A673 (cell line): ENCODE measurements around the gene PHF20. TPM values are rescaled to one million over a fixed set of nuclear protein-coding genes. Genes with fewer than 3 reads are reported as not detected.

ENCODE experiments used
- BruUV-seq: library from RNA; stranded (reverse); fragments of 400-500 nt; replicated peaks from 2 replicates; lab custom pipeline; 2021; lab: Mats Ljungman, UMichigan
- CTCF ChIA-PET: fragments of 300-600 bp; sonication (Branson Sonifier 250); formaldehyde crosslinking; loops from one replicate; lab custom pipeline; 2022; ENCODE audit warnings: antibody characterized with exemption; lab: Charles Lee
- POLR2A ChIA-PET: fragments of 300-600 bp; sonication (Branson Sonifier 250); formaldehyde crosslinking; loops from one replicate; lab custom pipeline; 2022; ENCODE audit warnings: antibody characterized with exemption; ENCODE audit not compliant: low non-redundant PET; lab: Charles Lee
- DNase-seq: peaks from one replicate; pipeline ENCODE4 v3.0.0-alpha.2; 2015; ENCODE audit warnings: low spot score
- H3K27ac ChIP-seq: fragments of 200-600 bp; sonication (generic); 2 replicates; pipeline ENCODE4 v1.5.1; 2016; ENCODE audit warnings: mixed run types, low read depth, mild to moderate bottlenecking, mixed read lengths, antibody characterized with exemption, low read length; ENCODE audit not compliant: poor library complexity, severe bottlenecking
- H3K27me3 ChIP-seq: fragments of 200-600 bp; sonication (generic); replicated peaks from 2 replicates; pipeline ENCODE4 v1.6.1; 2017; ENCODE audit warnings: mixed run types, low read depth, mild to moderate bottlenecking, mixed read lengths, antibody characterized with exemption, low read length; ENCODE audit not compliant: insufficient read depth, poor library complexity
- H3K36me3 ChIP-seq: fragments of 200-600 bp; sonication (generic); 2 replicates; pipeline ENCODE4 v1.6.1; 2016; ENCODE audit warnings: mixed run types, mild to moderate bottlenecking, mixed read lengths, antibody characterized with exemption, low read length; ENCODE audit not compliant: insufficient read depth, poor library complexity, severe bottlenecking
- H3K4me1 ChIP-seq: fragments of 200-600 bp; sonication (generic); 2 replicates; pipeline ENCODE4 v1.6.1; 2017; ENCODE audit warnings: mixed run types, mild to moderate bottlenecking, mixed read lengths, antibody characterized with exemption, low read length; ENCODE audit not compliant: insufficient read depth, poor library complexity, severe bottlenecking
- H3K4me3 ChIP-seq: fragments of 200-600 bp; sonication (generic); 2 replicates; pipeline ENCODE4 v1.5.1; 2016; ENCODE audit warnings: low read depth, mixed run types, mild to moderate bottlenecking, mixed read lengths, low read length; ENCODE audit not compliant: poor library complexity, severe bottlenecking
- H3K9me3 ChIP-seq: fragments of 200-600 bp; sonication (generic); 2 replicates; pipeline ENCODE4 v1.6.1; 2016; ENCODE audit warnings: mixed run types, low read depth, mild to moderate bottlenecking, mixed read lengths, antibody characterized with exemption, low read length; ENCODE audit not compliant: poor library complexity, severe bottlenecking
- EZH2 ChIP-seq: fragments of 200-600 bp; sonication (generic); IDR thresholded peaks from 2 replicates; pipeline ENCODE4 v1.6.1; 2017; ENCODE audit warnings: borderline replicate concordance, low read depth, mild to moderate bottlenecking, mixed read lengths, antibody characterized with exemption, low read length; ENCODE audit not compliant: poor library complexity, severe bottlenecking
- intact Hi-C: fragments of 100-400 bp; cut with micrococcal nuclease; formaldehyde crosslinking; loops from one replicate; pipeline ENCODE4 v1.10.0; 2022; ENCODE audit not compliant: unreplicated experiment
- total RNA-seq: library from RNA; stranded (reverse); gene quantifications from 2 replicates; pipeline ENCODE4 v1.2.3, GENCODE V29; 2021
- TF ChIP-seq, protein P1 (sequence below): fragments of 300-800, 200-600 bp; sonication (generic); conservative IDR thresholded peaks from 2 replicates; pipeline ENCODE4 v1.5.1; 2017; ENCODE audit warnings: low read depth, mild to moderate bottlenecking, antibody characterized with exemption, low read length, moderate library complexity, mixed read lengths

PHF20 gene
- total RNA-seq, 1 experiment from 2014 or later, result 43.0 TPM

DNA sequence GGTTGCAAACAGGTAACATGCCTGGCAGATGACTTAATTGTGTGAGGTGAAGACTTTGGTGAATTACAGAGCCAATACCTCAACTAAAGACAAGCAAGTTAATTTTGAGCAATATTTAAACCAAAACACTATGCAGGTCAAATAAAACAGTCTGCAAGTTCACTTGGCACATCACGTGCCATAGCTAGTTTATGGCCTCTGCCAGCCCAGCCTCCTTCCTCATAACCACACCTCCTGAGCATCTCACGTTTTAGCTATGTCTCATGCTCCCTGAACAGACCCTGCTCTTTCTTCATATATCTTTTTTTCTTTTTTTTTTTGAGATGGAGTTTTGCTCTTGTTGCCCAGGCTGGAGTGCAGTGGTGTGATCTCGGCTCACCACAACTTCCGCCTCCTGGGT, 192.1 kb downstream of the PHF20 start:
- Histone ChIP-seq H3K27ac (no peak overlapping the region), H3K36me3 (no peaks in the 10 kb centered on the region), H3K4me3 (no peak overlapping the region), H3K9me3 (no peaks in the 10 kb centered on the region), H3K27me3 (no peaks in the 10 kb centered on the region), H3K4me1 (no peaks in the 10 kb centered on the region)
- CTCF ChIA-PET, result no interaction called here
- no peak for DNase-seq
- POLR2A ChIA-PET, result no interaction called here
- intact Hi-C loops, result no loop called here
- BruUV-seq, result no TSS peak
- no peak for TF ChIP-seq EZH2
- TF ChIP-seq, protein P1, sequence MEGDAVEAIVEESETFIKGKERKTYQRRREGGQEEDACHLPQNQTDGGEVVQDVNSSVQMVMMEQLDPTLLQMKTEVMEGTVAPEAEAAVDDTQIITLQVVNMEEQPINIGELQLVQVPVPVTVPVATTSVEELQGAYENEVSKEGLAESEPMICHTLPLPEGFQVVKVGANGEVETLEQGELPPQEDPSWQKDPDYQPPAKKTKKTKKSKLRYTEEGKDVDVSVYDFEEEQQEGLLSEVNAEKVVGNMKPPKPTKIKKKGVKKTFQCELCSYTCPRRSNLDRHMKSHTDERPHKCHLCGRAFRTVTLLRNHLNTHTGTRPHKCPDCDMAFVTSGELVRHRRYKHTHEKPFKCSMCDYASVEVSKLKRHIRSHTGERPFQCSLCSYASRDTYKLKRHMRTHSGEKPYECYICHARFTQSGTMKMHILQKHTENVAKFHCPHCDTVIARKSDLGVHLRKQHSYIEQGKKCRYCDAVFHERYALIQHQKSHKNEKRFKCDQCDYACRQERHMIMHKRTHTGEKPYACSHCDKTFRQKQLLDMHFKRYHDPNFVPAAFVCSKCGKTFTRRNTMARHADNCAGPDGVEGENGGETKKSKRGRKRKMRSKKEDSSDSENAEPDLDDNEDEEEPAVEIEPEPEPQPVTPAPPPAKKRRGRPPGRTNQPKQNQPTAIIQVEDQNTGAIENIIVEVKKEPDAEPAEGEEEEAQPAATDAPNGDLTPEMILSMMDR, result no peak

- intact Hi-C loops, result no loop called here
- CTCF ChIA-PET, result interaction anchor here (0.6 to 1.0 kb wide), 2 partner anchors 170 to 657 kb away, joined by 5 to 8 read pairs; no protein-coding TSS in a partner anchor
- H3K4me1 ChIP-seq, result no peaks in the 10 kb centered on the region
- no peak within 1 kb of the TSS for H3K27ac ChIP-seq
- TF ChIP-seq, protein P1, result no peak
- TF ChIP-seq EZH2, result no peak
- POLR2A ChIA-PET, result no interaction called here
- no peaks in the 10 kb centered on the region for H3K9me3 ChIP-seq
- BruUV-seq, result no TSS peak
- H3K36me3 ChIP-seq, result no peaks in the 10 kb centered on the region
- H3K27me3 ChIP-seq, result no peaks in the 10 kb centered on the region
- no peak for DNase-seq
- no peak within 1 kb of the TSS for H3K4me3 ChIP-seq
Measured at GRCh38 chr20:35967979-35968640, 196.3 kb downstream of the PHF20 start, which contains the start of gene CNBD2. Gene CNBD2, plus strand, starts transcription at chr20:35968590. Its CDS starts 173 bp downstream, at chr20:35968763.

GRCh38 chr20:35968930-35969329, 197.1 kb downstream of the PHF20 start:
- no peak overlapping the region for H3K27ac ChIP-seq
- BruUV-seq, result no TSS peak
- CTCF ChIA-PET, result no interaction called here

More at GRCh38 chr20:35968930-35969329, 197.1 kb downstream of the PHF20 start:
- TF ChIP-seq, protein P1, result no peak
- no peak for TF ChIP-seq EZH2
- Histone ChIP-seq H3K4me3 (no peak overlapping the region), H3K4me1 (no peaks in the 10 kb centered on the region), H3K36me3 (no peaks in the 10 kb centered on the region), H3K27me3 (no peaks in the 10 kb centered on the region), H3K9me3 (no peaks in the 10 kb centered on the region)
- intact Hi-C loops, result no loop called here
- DNase-seq, result no peak
- POLR2A ChIA-PET, result no interaction called here
